Osteoblast (primary cell): ENCODE data around the gene SLC43A3. TPM values are rescaled to one million over a fixed set of nuclear protein-coding genes. Genes with fewer than 3 reads are reported as not detected.

Source experiments
- DNase-seq: peaks from one replicate; pipeline ENCODE4 v3.0.0; 2011; ENCODE audit warnings: low spot score, mixed read lengths; ENCODE audit not compliant: insufficient read length; ENCODE audit errors: missing footprints
- H2AFZ ChIP-seq: 2 replicates; pipeline ENCODE4 v1.6.0; 2011; ENCODE audit warnings: mild to moderate bottlenecking, low read length
- H3K27ac ChIP-seq: 2 replicates; pipeline ENCODE4 v1.5.1; 2011; ENCODE audit warnings: mild to moderate bottlenecking, low read depth, low read length, moderate library complexity
- H3K27me3 ChIP-seq: 2 replicates; pipeline ENCODE4 v1.6.0; 2012; ENCODE audit warnings: mild to moderate bottlenecking, control low read depth, inconsistent platforms, low read length, moderate library complexity; ENCODE audit not compliant: insufficient read depth
- H3K36me3 ChIP-seq: 2 replicates; pipeline ENCODE4 v1.5.1; 2011; ENCODE audit warnings: mild to moderate bottlenecking, low read length, control low read depth, moderate library complexity; ENCODE audit not compliant: insufficient read depth
- H3K4me1 ChIP-seq: 2 replicates; pipeline ENCODE4 v1.5.1; 2011; ENCODE audit warnings: mild to moderate bottlenecking, low read length, control low read depth, moderate library complexity; ENCODE audit not compliant: insufficient read depth
- H3K4me2 ChIP-seq: 2 replicates; pipeline ENCODE4 v1.6.0; 2011; ENCODE audit warnings: mild to moderate bottlenecking, low read length; ENCODE audit not compliant: insufficient read depth
- H3K4me3 ChIP-seq: fragments of 200-600 bp; sonication (generic); 3 replicates; pipeline ENCODE4 v1.5.1; 2012; ENCODE audit warnings: mild to moderate bottlenecking, low read length, inconsistent platforms; ENCODE audit not compliant: insufficient read depth
- H3K79me2 ChIP-seq: 2 replicates; pipeline ENCODE4 v1.6.0; 2012; ENCODE audit warnings: mild to moderate bottlenecking, low read length, control low read depth, inconsistent platforms; ENCODE audit not compliant: insufficient read depth
- H3K9me3 ChIP-seq: 2 replicates; pipeline ENCODE4 v1.5.1; 2011; ENCODE audit warnings: low read depth, low read length, control low read depth
- H4K20me1 ChIP-seq: 2 replicates; pipeline ENCODE4 v1.6.0; 2012; ENCODE audit warnings: mild to moderate bottlenecking, low read length, control low read depth; ENCODE audit not compliant: insufficient read depth
- total RNA-seq: library from RNA; depleted of rRNA; stranded (reverse); fragments of >200 nt; gene quantifications from 2 replicates; pipeline ENCODE4 v1.2.3, GENCODE V29; 2012
- TF ChIP-seq, protein P1 (sequence below): IDR thresholded peaks from 2 replicates; pipeline ENCODE4 v1.5.1; 2011; ENCODE audit warnings: mild to moderate bottlenecking, low read depth, low read length, moderate library complexity; ENCODE audit errors: extremely low read depth

SLC43A3 gene
- total RNA-seq, 1 donor: 51.4 TPM

DNA sequence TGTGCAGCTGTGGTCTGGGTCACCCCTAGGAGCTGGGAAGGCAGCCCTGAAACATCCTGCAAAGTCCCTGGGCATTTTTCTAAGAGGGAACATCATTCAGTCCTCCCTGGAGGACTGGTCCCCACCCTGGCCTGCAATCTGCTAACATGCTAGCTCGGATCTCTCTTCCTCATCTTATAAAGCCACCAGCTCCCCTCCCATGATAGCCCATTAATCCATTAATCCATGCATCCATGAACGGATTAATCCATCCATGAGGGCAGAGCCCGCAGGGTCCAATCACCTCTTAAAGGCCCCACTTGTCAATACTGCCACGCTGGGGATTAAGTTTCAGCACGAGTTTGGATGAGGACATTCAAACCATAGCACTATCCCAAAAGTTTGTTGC is 58.1 kb downstream of the SLC43A3 start:
- Histone ChIP-seq H3K79me2 (no peaks in the 10 kb centered on the region), H3K4me3 (no peak overlapping the region), H3K36me3 (no peaks in the 10 kb centered on the region), H3K27ac (no peak overlapping the region), H3K4me1 (peaks cover 6% of the 10 kb centered on the region), H2AFZ (no peak overlapping the region), H4K20me1 (no peaks in the 10 kb centered on the region), H3K4me2 (no peak overlapping the region), H3K27me3 (no peaks in the 10 kb centered on the region), H3K9me3 (no peaks in the 10 kb centered on the region)
- TF ChIP-seq, protein P1, sequence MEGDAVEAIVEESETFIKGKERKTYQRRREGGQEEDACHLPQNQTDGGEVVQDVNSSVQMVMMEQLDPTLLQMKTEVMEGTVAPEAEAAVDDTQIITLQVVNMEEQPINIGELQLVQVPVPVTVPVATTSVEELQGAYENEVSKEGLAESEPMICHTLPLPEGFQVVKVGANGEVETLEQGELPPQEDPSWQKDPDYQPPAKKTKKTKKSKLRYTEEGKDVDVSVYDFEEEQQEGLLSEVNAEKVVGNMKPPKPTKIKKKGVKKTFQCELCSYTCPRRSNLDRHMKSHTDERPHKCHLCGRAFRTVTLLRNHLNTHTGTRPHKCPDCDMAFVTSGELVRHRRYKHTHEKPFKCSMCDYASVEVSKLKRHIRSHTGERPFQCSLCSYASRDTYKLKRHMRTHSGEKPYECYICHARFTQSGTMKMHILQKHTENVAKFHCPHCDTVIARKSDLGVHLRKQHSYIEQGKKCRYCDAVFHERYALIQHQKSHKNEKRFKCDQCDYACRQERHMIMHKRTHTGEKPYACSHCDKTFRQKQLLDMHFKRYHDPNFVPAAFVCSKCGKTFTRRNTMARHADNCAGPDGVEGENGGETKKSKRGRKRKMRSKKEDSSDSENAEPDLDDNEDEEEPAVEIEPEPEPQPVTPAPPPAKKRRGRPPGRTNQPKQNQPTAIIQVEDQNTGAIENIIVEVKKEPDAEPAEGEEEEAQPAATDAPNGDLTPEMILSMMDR: no peak
- DNase-seq: no peak

DNA sequence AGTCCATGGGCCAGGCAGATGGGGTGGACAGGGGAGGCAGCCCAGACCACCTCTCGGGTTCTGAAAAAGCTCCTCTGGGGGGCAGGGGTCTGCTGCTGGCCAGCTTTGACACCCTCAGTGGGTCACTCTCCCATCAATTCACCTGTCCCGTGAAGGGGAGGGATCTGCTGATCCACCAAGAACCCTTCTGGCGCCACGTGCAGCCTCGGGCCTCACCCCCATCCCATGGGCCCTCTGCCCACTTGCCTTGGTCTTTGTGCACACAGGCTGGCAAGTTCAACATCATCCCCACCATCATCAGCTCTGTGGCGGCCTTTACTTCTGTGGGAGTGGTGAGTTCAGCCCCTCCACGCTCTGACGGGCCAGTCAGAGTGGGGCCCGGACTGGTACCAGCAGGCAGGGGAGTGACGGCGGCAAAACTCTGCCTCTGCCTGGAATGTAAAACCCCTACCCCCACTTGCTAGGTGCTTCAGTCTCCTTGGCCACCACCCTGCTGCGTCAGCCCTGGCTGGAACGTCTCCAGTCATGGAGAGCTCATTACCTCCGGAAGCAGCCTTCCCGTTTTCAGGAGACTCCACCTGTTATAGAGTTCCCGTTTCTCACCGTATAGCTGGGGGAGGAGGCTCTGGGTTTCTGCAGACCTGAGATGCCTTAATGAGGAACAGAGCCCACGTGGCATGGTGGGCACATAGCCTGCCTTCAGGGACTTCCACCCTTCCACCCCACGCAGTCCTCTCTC is 58.6 kb downstream of the SLC43A3 start:
- H3K4me1 ChIP-seq: peaks cover 6% of the 10 kb centered on the region
- no peak for DNase-seq
- TF ChIP-seq, protein P1: no peak
- no peaks in the 10 kb centered on the region for H3K27me3 ChIP-seq
- no peak overlapping the region for H3K27ac ChIP-seq
- H3K36me3 ChIP-seq: no peaks in the 10 kb centered on the region
- no peaks in the 10 kb centered on the region for H4K20me1 ChIP-seq
- no peak overlapping the region for H3K4me2 ChIP-seq
- no peaks in the 10 kb centered on the region for H3K79me2 ChIP-seq
- no peak overlapping the region for H2AFZ ChIP-seq
- no peak overlapping the region for H3K4me3 ChIP-seq
- no peaks in the 10 kb centered on the region for H3K9me3 ChIP-seq

DNA sequence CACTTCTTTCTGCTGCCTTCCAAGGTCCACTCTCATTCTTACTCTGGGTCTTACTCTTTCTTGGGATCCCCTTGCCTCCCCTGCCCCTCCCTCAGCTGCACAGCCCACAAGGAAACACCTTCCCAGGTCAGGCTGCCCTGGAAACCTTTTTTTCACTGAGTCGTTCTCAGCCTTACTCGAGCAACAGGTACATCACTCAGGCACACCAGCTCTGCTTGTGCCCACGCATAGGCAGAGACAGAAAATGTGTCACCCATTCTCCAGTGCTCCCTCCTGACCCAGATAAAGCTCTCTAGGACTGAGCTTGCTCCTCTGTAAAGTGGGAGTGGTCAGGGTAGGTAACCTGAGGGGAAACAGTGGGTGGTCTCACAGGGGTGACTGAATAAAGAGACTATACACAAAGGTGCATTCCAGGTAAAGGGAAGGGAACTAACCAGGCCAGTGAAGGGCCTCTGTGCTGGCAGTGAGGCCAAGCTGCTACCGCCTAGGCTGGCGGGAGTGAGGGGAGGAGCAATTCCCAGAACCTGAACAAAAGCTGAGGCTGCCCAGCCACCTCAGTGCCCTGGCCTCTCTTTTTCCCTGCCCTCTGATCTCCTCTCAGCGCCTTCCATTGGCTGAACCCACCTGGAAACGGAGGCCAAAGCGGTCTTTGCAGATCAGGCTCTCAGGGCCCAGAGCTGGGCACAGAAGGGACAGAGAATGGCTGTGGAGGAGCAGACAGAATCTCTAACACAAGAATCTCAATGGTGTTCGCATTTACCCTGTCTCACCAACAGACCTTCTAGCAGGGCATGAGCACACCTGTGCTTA is 61.9 kb downstream of the SLC43A3 start:
- TF ChIP-seq, protein P1: no peak

More for the DNA sequence above, 61.9 kb downstream of the SLC43A3 start:
- no peak for DNase-seq
- peaks cover 7% of the 10 kb centered on the region for H3K27me3 ChIP-seq
- no peak overlapping the region for H2AFZ ChIP-seq
- peaks cover 1% of the 10 kb centered on the region for H3K4me1 ChIP-seq
- H4K20me1 ChIP-seq: no peaks in the 10 kb centered on the region
- no peak overlapping the region for H3K27ac ChIP-seq
- H3K79me2 ChIP-seq: no peaks in the 10 kb centered on the region
- no peaks in the 10 kb centered on the region for H3K9me3 ChIP-seq
- H3K36me3 ChIP-seq: no peaks in the 10 kb centered on the region
- no peak overlapping the region for H3K4me3 ChIP-seq
- no peak overlapping the region for H3K4me2 ChIP-seq
